ENCODE data around the gene SRGAP1. TPM values are rescaled to one million over a fixed set of nuclear protein-coding genes. Genes with fewer than 3 reads are reported as not detected.

Gene SRGAP1
- total and polyA plus RNA-seq, 2 donors from 2014 or later: 1.8 to 13.5 TPM

DNA sequence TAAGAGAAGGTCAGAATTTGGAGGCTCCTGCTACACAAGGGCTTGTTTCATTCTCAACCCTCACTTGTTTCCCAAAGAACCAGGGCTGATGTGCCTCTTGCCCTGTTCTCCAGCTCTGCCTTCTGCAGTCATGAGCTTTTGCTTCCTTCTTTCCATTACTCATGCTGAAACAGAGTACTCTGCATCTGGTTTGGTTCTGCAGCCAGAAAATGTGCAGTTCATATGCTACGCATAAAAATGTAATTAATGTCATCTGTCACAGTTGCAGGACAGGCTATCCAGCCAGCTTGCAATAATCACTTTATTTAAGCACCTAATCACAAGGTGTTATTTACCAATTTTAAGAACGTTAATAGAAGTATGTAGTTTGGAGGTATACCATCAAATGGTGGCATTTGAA lies 150.2 kb downstream of the SRGAP1 start:
- no peak overlapping the region for H3K9ac ChIP-seq (ENCODE audit: low read length in 3 of 3)
- no peak overlapping the region for H3K27ac ChIP-seq (ENCODE audit: low read depth in 2 of 2, low read length in 2 of 2)
- FAIRE-seq (no peak), DNase-seq (no peak)
- no peaks in the 10 kb centered on the region for H3K36me3 ChIP-seq (ENCODE audit: control insufficient read depth in 2 of 3, insufficient read depth in 3 of 3, low read length in 3 of 3)
- H3K9me3 ChIP-seq (ENCODE audit: control insufficient read depth in 2 of 3, insufficient read depth in 1 of 3, low read length in 3 of 3): no peaks in the 10 kb centered on the region
- no peaks in the 10 kb centered on the region for H3K27me3 ChIP-seq (ENCODE audit: control insufficient read depth, insufficient read depth, low read length)
- H3K4me1 ChIP-seq (ENCODE audit: control insufficient read depth in 2 of 3, insufficient read depth in 2 of 3, low read depth in 1 of 3, low read length in 3 of 3): peaks cover 3 to 8% (median 5%) of the 10 kb centered on the region in 3 donors
- no peak overlapping the region for H3K4me3 ChIP-seq (ENCODE audit: low read length in 3 of 3)
- intact Hi-C loops (cut with DNase I): no loop called here
- TF ChIP-seq CTCF (IDR thresholded peaks at IDR 0.05; ENCODE audit: borderline replicate concordance, extremely low read depth, insufficient read depth): no peak

GRCh38 chr12:63995512-63995911 lies 151.0 kb downstream of the SRGAP1 start:
- Histone ChIP-seq H3K27ac (ENCODE audit: low read depth in 2 of 2, low read length in 2 of 2) (no peak overlapping the region), H3K4me3 (ENCODE audit: low read length in 3 of 3) (no peak overlapping the region), H3K9me3 (ENCODE audit: control insufficient read depth in 2 of 3, insufficient read depth in 1 of 3, low read length in 3 of 3) (no peaks in the 10 kb centered on the region), H3K4me1 (ENCODE audit: control insufficient read depth in 2 of 3, insufficient read depth in 2 of 3, low read depth in 1 of 3, low read length in 3 of 3) (peaks cover 3 to 9% (median 6%) of the 10 kb centered on the region in 3 donors), H3K27me3 (ENCODE audit: control insufficient read depth, insufficient read depth, low read length) (no peaks in the 10 kb centered on the region), H3K9ac (ENCODE audit: low read length in 3 of 3) (no peak overlapping the region), H3K36me3 (ENCODE audit: control insufficient read depth in 2 of 3, insufficient read depth in 3 of 3, low read length in 3 of 3) (no peaks in the 10 kb centered on the region)
- peak; percentile 86 for FAIRE-seq
- DNase-seq: no peak
- TF ChIP-seq CTCF (IDR thresholded peaks at IDR 0.05; ENCODE audit: borderline replicate concordance, extremely low read depth, insufficient read depth): no peak
- intact Hi-C loops (cut with DNase I): no loop called here

GRCh38 chr12:63996556-63996955 lies 152.1 kb downstream of the SRGAP1 start:
- H3K36me3 ChIP-seq (ENCODE audit: control insufficient read depth in 2 of 3, insufficient read depth in 3 of 3, low read length in 3 of 3): no peaks in the 10 kb centered on the region
- FAIRE-seq: peak; percentile 70
- H3K9me3 ChIP-seq (ENCODE audit: control insufficient read depth in 2 of 3, insufficient read depth in 1 of 3, low read length in 3 of 3): no peaks in the 10 kb centered on the region
- no peak overlapping the region for H3K4me3 ChIP-seq (ENCODE audit: low read length in 3 of 3)
- DNase-seq: no peak
- TF ChIP-seq CTCF (IDR thresholded peaks at IDR 0.05; ENCODE audit: borderline replicate concordance, extremely low read depth, insufficient read depth): no peak
- intact Hi-C loops (cut with DNase I): no loop called here
- H3K27ac ChIP-seq (ENCODE audit: low read depth in 2 of 2, low read length in 2 of 2): no peak overlapping the region
- no peak overlapping the region for H3K9ac ChIP-seq (ENCODE audit: low read length in 3 of 3)
- H3K4me1 ChIP-seq (ENCODE audit: control insufficient read depth in 2 of 3, insufficient read depth in 2 of 3, low read depth in 1 of 3, low read length in 3 of 3): peaks cover 3 to 10% (median 6%) of the 10 kb centered on the region in 3 donors
- H3K27me3 ChIP-seq (ENCODE audit: control insufficient read depth, insufficient read depth, low read length): no peaks in the 10 kb centered on the region

- no peak overlapping the region for H3K4me3 ChIP-seq (ENCODE audit: low read length in 3 of 3)
- H3K36me3 ChIP-seq (ENCODE audit: control insufficient read depth in 2 of 3, insufficient read depth in 3 of 3, low read length in 3 of 3): no peaks in the 10 kb centered on the region
- H3K9me3 ChIP-seq (ENCODE audit: control insufficient read depth in 2 of 3, insufficient read depth in 1 of 3, low read length in 3 of 3): no peaks in the 10 kb centered on the region
- TF ChIP-seq CTCF (IDR thresholded peaks at IDR 0.05; ENCODE audit: borderline replicate concordance, extremely low read depth, insufficient read depth): no peak
- intact Hi-C loops (cut with DNase I): no loop called here
- peaks cover 0 to 10% (median 6%) of the 10 kb centered on the region in 3 donors for H3K4me1 ChIP-seq (ENCODE audit: control insufficient read depth in 2 of 3, insufficient read depth in 2 of 3, low read depth in 1 of 3, low read length in 3 of 3)
- H3K9ac ChIP-seq (ENCODE audit: low read length in 3 of 3): no peak overlapping the region
- no peaks in the 10 kb centered on the region for H3K27me3 ChIP-seq (ENCODE audit: control insufficient read depth, insufficient read depth, low read length)
- FAIRE-seq: no peak
- no peak overlapping the region for H3K27ac ChIP-seq (ENCODE audit: low read depth in 2 of 2, low read length in 2 of 2)
- no peak for DNase-seq
Observed at GRCh38 chr12:63997198-63997597, 152.7 kb downstream of the SRGAP1 start.

All from kidney (tissue), 14 donors.